Measurements from ENCODE around the gene SKP1.
"Not testable (repeated sequence)": the region's sequence is repeated elsewhere in the genome, so short reads cannot be mapped to it uniquely, and the experiment has no call there.

The SKP1 gene

GRCh38 chr5:134223406-134224248 lies 46.9 kb upstream of the SKP1 start:
- H3K27ac ChIP-seq (ENCODE audit: low read length) = no peak overlapping the region
- no peaks in the 10 kb centered on the region for H3K9me3 ChIP-seq (ENCODE audit: insufficient read depth, low read length, severe bottlenecking)
- H3K4me2 ChIP-seq (ENCODE audit: insufficient read depth, low read length) = peak overlapping the region; percentile 81
- H3K79me2 ChIP-seq (ENCODE audit: insufficient read depth, low read length) = peaks cover 87% of the 10 kb centered on the region
- H3K27me3 ChIP-seq (ENCODE audit: insufficient read depth, low read length, poor library complexity) = no peaks in the 10 kb centered on the region
- peak overlapping the region; percentile 91 to 97; a peak in 3 of 4 replicates for H3K4me3 ChIP-seq (ENCODE audit: low read depth in 1 of 2, low read length in 2 of 2)
- H2AFZ ChIP-seq (ENCODE audit: low read depth, low read length) = no peak overlapping the region
- H3K36me3 ChIP-seq (ENCODE audit: insufficient read depth, low read length) = peaks cover 68% of the 10 kb centered on the region
- DNase-seq (no peak), ATAC-seq (ENCODE audit: insufficient read depth, low read depth) (no peak)
- H3K4me1 ChIP-seq (ENCODE audit: insufficient read depth, low read length) = peaks cover 67% of the 10 kb centered on the region
- no peak for TF ChIP-seq CTCF (IDR thresholded peaks at IDR 0.05; ENCODE audit: borderline replicate concordance, extremely low read depth, low read length, poor library complexity, severe bottlenecking)
- no peak for TF ChIP-seq EZH2 (IDR thresholded peaks at IDR 0.05; ENCODE audit: borderline replicate concordance, low read depth, low read length, severe bottlenecking)
- peaks cover 66% of the 10 kb centered on the region for H4K20me1 ChIP-seq (ENCODE audit: insufficient read depth, low read length)
- H3K9ac ChIP-seq (ENCODE audit: low read depth, low read length) = peak overlapping the region; percentile 99

GRCh38 chr5:134221690-134222089 lies 44.9 kb upstream of the SKP1 start:
- peaks cover 78% of the 10 kb centered on the region for H3K36me3 ChIP-seq (ENCODE audit: insufficient read depth, low read length)
- peak overlapping the region; percentile 81; the same call in 1 of the 2 replicates for H3K4me2 ChIP-seq (ENCODE audit: insufficient read depth, low read length)
- peak overlapping the region in 1 of 2 experiments; percentile 37; a peak in 1 of 4 replicates for H3K4me3 ChIP-seq (ENCODE audit: low read depth in 1 of 2, low read length in 2 of 2)
- H3K4me1 ChIP-seq (ENCODE audit: insufficient read depth, low read length) = peaks cover 62% of the 10 kb centered on the region
- not testable (repeated sequence) for H2AFZ ChIP-seq (ENCODE audit: low read depth, low read length); ATAC-seq (ENCODE audit: insufficient read depth, low read depth); H3K9me3 ChIP-seq (ENCODE audit: insufficient read depth, low read length, severe bottlenecking); H3K27me3 ChIP-seq (ENCODE audit: insufficient read depth, low read length, poor library complexity); DNase-seq; H3K9ac ChIP-seq (ENCODE audit: low read depth, low read length); H3K27ac ChIP-seq (ENCODE audit: low read length)
- peaks cover 99% of the 10 kb centered on the region for H3K79me2 ChIP-seq (ENCODE audit: insufficient read depth, low read length)
- H4K20me1 ChIP-seq (ENCODE audit: insufficient read depth, low read length) = peaks cover 80% of the 10 kb centered on the region

- Histone ChIP-seq H4K20me1 (ENCODE audit: insufficient read depth, low read length) (peaks cover 91% of the 10 kb centered on the region), H3K9me3 (ENCODE audit: insufficient read depth, low read length, severe bottlenecking) (no peaks in the 10 kb centered on the region), H3K27me3 (ENCODE audit: insufficient read depth, low read length, poor library complexity) (no peaks in the 10 kb centered on the region), H3K4me1 (ENCODE audit: insufficient read depth, low read length) (peaks cover 21% of the 10 kb centered on the region), H3K27ac (ENCODE audit: low read length) (no peak overlapping the region), H2AFZ (ENCODE audit: low read depth, low read length) (no peak overlapping the region), H3K4me2 (ENCODE audit: insufficient read depth, low read length) (0 out of 2 replicates have a peak overlapping the region, but pooled peaks have one; percentile 0), H3K36me3 (ENCODE audit: insufficient read depth, low read length) (peaks cover 45% of the 10 kb centered on the region), H3K4me3 (ENCODE audit: low read depth in 1 of 2, low read length in 2 of 2) (no peak overlapping the region), H3K79me2 (ENCODE audit: insufficient read depth, low read length) (peaks cover 100% of the 10 kb centered on the region), H3K9ac (ENCODE audit: low read depth, low read length) (no peak overlapping the region)
- no peak for TF ChIP-seq EZH2 (IDR thresholded peaks at IDR 0.05; ENCODE audit: borderline replicate concordance, low read depth, low read length, severe bottlenecking)
- no peak for TF ChIP-seq CTCF (IDR thresholded peaks at IDR 0.05; ENCODE audit: borderline replicate concordance, extremely low read depth, low read length, poor library complexity, severe bottlenecking)
- ATAC-seq (ENCODE audit: insufficient read depth, low read depth) (no peak), DNase-seq (no peak)
These were observed 39.0 kb upstream of the SKP1 start for GRCh38 chr5:134215757-134216156.

GRCh38 chr5:134211263-134212031 lies 34.7 kb upstream of the SKP1 start:
- not testable (repeated sequence) for H3K9me3 ChIP-seq (ENCODE audit: insufficient read depth, low read length, severe bottlenecking); H3K27me3 ChIP-seq (ENCODE audit: insufficient read depth, low read length, poor library complexity); H2AFZ ChIP-seq (ENCODE audit: low read depth, low read length); H3K9ac ChIP-seq (ENCODE audit: low read depth, low read length); H3K4me1 ChIP-seq (ENCODE audit: insufficient read depth, low read length); H3K4me2 ChIP-seq (ENCODE audit: insufficient read depth, low read length); H3K27ac ChIP-seq (ENCODE audit: low read length); DNase-seq; ATAC-seq (ENCODE audit: insufficient read depth, low read depth); H3K4me3 ChIP-seq (ENCODE audit: low read depth in 1 of 2, low read length in 2 of 2)
- Histone ChIP-seq H4K20me1 (ENCODE audit: insufficient read depth, low read length) (peaks cover 95% of the 10 kb centered on the region), H3K79me2 (ENCODE audit: insufficient read depth, low read length) (peaks cover 100% of the 10 kb centered on the region), H3K36me3 (ENCODE audit: insufficient read depth, low read length) (peaks cover 36% of the 10 kb centered on the region)
